ENCODE measurements around the gene UGGT2. TPM values are rescaled to one million over a fixed set of nuclear protein-coding genes. Genes with fewer than 3 reads are reported as not detected.

The UGGT2 gene
- polyA plus RNA-seq, 1 donor, result 23.1 TPM

DNA sequence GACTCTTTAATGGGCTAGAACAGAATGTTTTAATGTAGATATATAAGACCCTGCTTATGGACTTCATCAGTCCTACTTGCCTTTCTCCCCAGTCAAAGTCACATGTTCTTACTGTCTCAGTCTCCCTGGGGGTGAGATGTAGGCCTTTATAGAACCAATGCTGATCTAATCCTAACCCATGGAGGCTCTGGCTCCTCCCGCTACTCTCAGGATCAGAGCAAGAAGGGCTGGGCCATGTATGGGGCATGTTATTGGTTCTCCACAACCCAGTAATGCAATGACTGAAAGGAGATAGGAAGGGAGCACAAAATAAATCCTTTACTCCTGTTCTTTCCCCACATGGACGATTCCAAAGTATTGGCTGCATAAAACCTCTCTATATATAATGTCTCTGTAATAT, 82.3 kb downstream of the UGGT2 start:
- H3K4me1 ChIP-seq (ENCODE audit: control insufficient read depth, insufficient read depth, low read length), result no peaks in the 10 kb centered on the region
- no peaks in the 10 kb centered on the region for H3K9me3 ChIP-seq (ENCODE audit: control insufficient read depth, low read depth, low read length)
- no peak for DNase-seq
- H3K27me3 ChIP-seq (ENCODE audit: control insufficient read depth, insufficient read depth, low read length), result no peaks in the 10 kb centered on the region
- no peak overlapping the region for H3K27ac ChIP-seq (ENCODE audit: low read length)
- 100% methylated on average over 1 of the region's 2 CpGs for WGBS (ENCODE audit: insufficient coverage, low lambda C conversion rate)
- H3K36me3 ChIP-seq (ENCODE audit: control insufficient read depth, insufficient read depth, low read length), result no peaks in the 10 kb centered on the region
- no peak overlapping the region for H3K4me3 ChIP-seq (ENCODE audit: low read length)

DNA sequence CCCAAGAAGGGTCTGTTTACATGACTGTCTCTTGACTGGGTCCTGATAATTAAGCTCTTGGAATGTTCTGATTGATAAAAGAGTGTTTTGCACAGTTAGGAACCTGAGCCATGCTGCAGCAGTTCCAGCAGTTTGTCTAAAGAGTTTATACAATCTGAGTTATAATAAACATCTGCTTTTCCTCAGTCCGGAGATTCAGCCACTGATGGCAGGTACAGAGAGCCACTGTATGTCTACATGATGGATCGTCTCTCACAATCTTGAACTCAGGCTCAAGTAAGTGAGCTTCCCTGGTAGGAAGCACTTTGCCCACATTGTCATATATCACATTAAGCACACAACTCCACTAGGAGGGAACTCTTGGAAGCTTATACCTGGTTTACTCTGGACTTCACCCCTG, 84.3 kb downstream of the UGGT2 start:
- no peaks in the 10 kb centered on the region for H3K9me3 ChIP-seq (ENCODE audit: control insufficient read depth, low read depth, low read length)
- no peak overlapping the region for H3K27ac ChIP-seq (ENCODE audit: low read length)
- no peaks in the 10 kb centered on the region for H3K27me3 ChIP-seq (ENCODE audit: control insufficient read depth, insufficient read depth, low read length)
- no peak for DNase-seq
- H3K36me3 ChIP-seq (ENCODE audit: control insufficient read depth, insufficient read depth, low read length), result no peaks in the 10 kb centered on the region
- WGBS (ENCODE audit: insufficient coverage, low lambda C conversion rate), result no CpG with 5 or more reads among the region's 2 CpGs
- H3K4me3 ChIP-seq (ENCODE audit: low read length), result no peak overlapping the region
- no peaks in the 10 kb centered on the region for H3K4me1 ChIP-seq (ENCODE audit: control insufficient read depth, insufficient read depth, low read length)

DNA sequence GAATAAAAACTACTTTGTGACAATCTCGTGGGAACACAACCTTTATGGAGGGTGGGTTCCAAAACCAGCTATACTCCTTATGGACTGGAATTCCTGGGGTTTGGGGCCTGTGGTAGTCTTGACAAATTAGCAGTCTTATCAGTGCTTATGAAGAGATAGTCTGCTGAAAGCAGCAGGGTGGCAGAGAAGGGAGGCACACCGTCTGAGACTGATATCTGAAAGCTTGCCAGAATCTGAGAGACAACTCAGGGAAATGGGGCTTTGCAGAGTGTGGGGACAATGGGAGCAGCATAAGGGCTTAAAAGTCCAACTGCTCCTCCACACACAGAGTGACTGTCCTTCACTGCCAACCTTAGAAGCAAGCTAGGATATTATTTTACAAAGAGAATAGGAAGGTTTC, 95.9 kb downstream of the UGGT2 start:
- no peak for DNase-seq
- no peaks in the 10 kb centered on the region for H3K27me3 ChIP-seq (ENCODE audit: control insufficient read depth, insufficient read depth, low read length)
- H3K4me1 ChIP-seq (ENCODE audit: control insufficient read depth, insufficient read depth, low read length), result no peaks in the 10 kb centered on the region
- H3K27ac ChIP-seq (ENCODE audit: low read length), result no peak overlapping the region
- peaks cover 19% of the 10 kb centered on the region for H3K9me3 ChIP-seq (ENCODE audit: control insufficient read depth, low read depth, low read length)
- no CpG with 5 or more reads among the region's 2 CpGs for WGBS (ENCODE audit: insufficient coverage, low lambda C conversion rate)
- no peak overlapping the region for H3K4me3 ChIP-seq (ENCODE audit: low read length)
- peaks cover 2% of the 10 kb centered on the region for H3K36me3 ChIP-seq (ENCODE audit: control insufficient read depth, insufficient read depth, low read length)

DNA sequence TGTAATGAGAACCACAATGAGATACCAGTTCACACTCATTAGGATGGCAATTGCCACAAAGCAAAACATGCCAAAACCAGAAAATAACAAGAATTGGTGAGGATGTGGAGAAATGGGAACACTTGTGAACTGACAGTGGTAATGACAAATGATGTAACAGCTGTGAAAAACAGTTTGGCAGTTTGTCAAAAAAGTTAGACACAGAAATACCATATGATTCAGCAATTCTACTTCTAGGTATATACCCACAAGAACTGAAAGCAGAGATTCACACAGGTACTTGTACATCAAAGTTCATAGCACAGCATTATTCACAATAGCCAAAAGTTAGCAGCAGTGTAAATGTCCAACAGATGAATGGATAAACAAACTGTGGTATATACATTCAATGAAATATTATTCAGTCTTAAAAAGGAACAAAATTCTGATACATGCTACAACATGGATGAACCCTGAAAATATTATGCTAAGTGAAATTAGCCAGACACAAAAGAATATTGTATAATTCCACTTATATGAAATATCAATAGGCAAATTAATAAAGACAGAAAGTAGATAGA, 96.5 kb downstream of the UGGT2 start:
- H3K27ac ChIP-seq (ENCODE audit: low read length), result no peak overlapping the region
- H3K9me3 ChIP-seq (ENCODE audit: control insufficient read depth, low read depth, low read length), result peaks cover 19% of the 10 kb centered on the region
- no peaks in the 10 kb centered on the region for H3K27me3 ChIP-seq (ENCODE audit: control insufficient read depth, insufficient read depth, low read length)
- H3K36me3 ChIP-seq (ENCODE audit: control insufficient read depth, insufficient read depth, low read length), result peaks cover 2% of the 10 kb centered on the region
- no peaks in the 10 kb centered on the region for H3K4me1 ChIP-seq (ENCODE audit: control insufficient read depth, insufficient read depth, low read length)
- DNase-seq, result no peak
- H3K4me3 ChIP-seq (ENCODE audit: low read length), result no peak overlapping the region

GRCh38 chr13:95955719-95956118, 97.5 kb downstream of the UGGT2 start:
- H3K36me3 ChIP-seq (ENCODE audit: control insufficient read depth, insufficient read depth, low read length), result peaks cover 2% of the 10 kb centered on the region
- DNase-seq, result no peak
- no peaks in the 10 kb centered on the region for H3K4me1 ChIP-seq (ENCODE audit: control insufficient read depth, insufficient read depth, low read length)
- H3K9me3 ChIP-seq (ENCODE audit: control insufficient read depth, low read depth, low read length), result peaks cover 19% of the 10 kb centered on the region
- WGBS (ENCODE audit: insufficient coverage, low lambda C conversion rate), result 100% methylated on average over 2 of the region's 3 CpGs
- no peak overlapping the region for H3K4me3 ChIP-seq (ENCODE audit: low read length)
- H3K27ac ChIP-seq (ENCODE audit: low read length), result no peak overlapping the region
- H3K27me3 ChIP-seq (ENCODE audit: control insufficient read depth, insufficient read depth, low read length), result no peaks in the 10 kb centered on the region

GRCh38 chr13:95955255-95955654, 97.9 kb downstream of the UGGT2 start:
- peaks cover 2% of the 10 kb centered on the region for H3K36me3 ChIP-seq (ENCODE audit: control insufficient read depth, insufficient read depth, low read length)
- H3K27ac ChIP-seq (ENCODE audit: low read length), result no peak overlapping the region
- WGBS (ENCODE audit: insufficient coverage, low lambda C conversion rate), result no CpG with 5 or more reads among the region's 3 CpGs
- H3K27me3 ChIP-seq (ENCODE audit: control insufficient read depth, insufficient read depth, low read length), result no peaks in the 10 kb centered on the region
- peaks cover 16% of the 10 kb centered on the region for H3K9me3 ChIP-seq (ENCODE audit: control insufficient read depth, low read depth, low read length)
- no peaks in the 10 kb centered on the region for H3K4me1 ChIP-seq (ENCODE audit: control insufficient read depth, insufficient read depth, low read length)
- DNase-seq, result no peak
- H3K4me3 ChIP-seq (ENCODE audit: low read length), result no peak overlapping the region

DNA sequence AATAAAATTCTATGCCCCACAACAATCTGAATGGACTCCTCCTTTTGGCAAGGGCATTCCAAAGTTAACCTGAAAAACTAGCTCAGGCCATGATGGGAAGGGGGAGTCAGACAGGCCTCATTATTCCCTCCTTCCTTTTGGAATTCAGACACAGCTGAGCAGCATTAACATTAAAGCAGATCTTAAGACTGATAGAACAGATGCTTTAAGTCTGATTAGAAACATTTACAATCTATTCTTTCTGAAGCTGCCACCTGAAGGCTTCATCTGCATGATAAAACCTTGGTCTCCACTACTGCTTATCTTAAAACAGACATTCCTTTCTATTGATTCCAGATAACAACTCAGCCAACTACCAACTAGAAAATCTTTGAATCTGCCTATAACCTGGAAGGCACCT, 98.9 kb downstream of the UGGT2 start:
- DNase-seq, result no peak
- H3K9me3 ChIP-seq (ENCODE audit: control insufficient read depth, low read depth, low read length), result peaks cover 7% of the 10 kb centered on the region
- no peak overlapping the region for H3K27ac ChIP-seq (ENCODE audit: low read length)
- peaks cover 2% of the 10 kb centered on the region for H3K36me3 ChIP-seq (ENCODE audit: control insufficient read depth, insufficient read depth, low read length)
- H3K4me1 ChIP-seq (ENCODE audit: control insufficient read depth, insufficient read depth, low read length), result no peaks in the 10 kb centered on the region
- no peak overlapping the region for H3K4me3 ChIP-seq (ENCODE audit: low read length)
- no peaks in the 10 kb centered on the region for H3K27me3 ChIP-seq (ENCODE audit: control insufficient read depth, insufficient read depth, low read length)

GRCh38 chr13:95950103-95950502, 103.1 kb downstream of the UGGT2 start:
- Histone ChIP-seq H3K27ac (ENCODE audit: low read length) (no peak overlapping the region), H3K4me3 (ENCODE audit: low read length) (no peak overlapping the region), H3K4me1 (ENCODE audit: control insufficient read depth, insufficient read depth, low read length) (no peaks in the 10 kb centered on the region), H3K36me3 (ENCODE audit: control insufficient read depth, insufficient read depth, low read length) (peaks cover 7% of the 10 kb centered on the region), H3K9me3 (ENCODE audit: control insufficient read depth, low read depth, low read length) (no peaks in the 10 kb centered on the region), H3K27me3 (ENCODE audit: control insufficient read depth, insufficient read depth, low read length) (no peaks in the 10 kb centered on the region)
- no peak for DNase-seq
- no CpG with 5 or more reads among the region's 1 CpG for WGBS (ENCODE audit: insufficient coverage, low lambda C conversion rate)

DNA sequence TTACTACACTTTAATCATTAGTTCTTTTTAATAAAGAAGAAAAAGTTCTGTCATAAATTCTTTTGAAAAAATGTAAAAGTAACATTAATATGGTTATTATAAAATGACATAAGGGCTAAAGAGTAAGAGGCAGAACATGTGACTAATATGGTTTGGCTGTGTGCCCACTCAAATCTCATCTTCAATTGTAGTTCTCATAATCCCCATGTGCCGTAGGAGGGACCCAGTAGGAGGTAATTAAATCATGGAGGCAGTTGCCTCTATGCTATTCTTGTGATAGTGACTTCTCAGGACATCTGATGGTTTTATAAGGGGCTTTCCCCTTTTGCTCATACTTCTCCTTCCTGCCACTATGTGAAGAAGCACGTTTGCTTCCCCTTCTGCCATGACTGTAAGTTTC, 104.5 kb downstream of the UGGT2 start:
- no CpG with 5 or more reads among the region's 2 CpGs for WGBS (ENCODE audit: insufficient coverage, low lambda C conversion rate)
- DNase-seq, result no peak
- no peaks in the 10 kb centered on the region for H3K4me1 ChIP-seq (ENCODE audit: control insufficient read depth, insufficient read depth, low read length)
- no peak overlapping the region for H3K4me3 ChIP-seq (ENCODE audit: low read length)
- H3K27me3 ChIP-seq (ENCODE audit: control insufficient read depth, insufficient read depth, low read length), result no peaks in the 10 kb centered on the region
- peaks cover 7% of the 10 kb centered on the region for H3K36me3 ChIP-seq (ENCODE audit: control insufficient read depth, insufficient read depth, low read length)
- H3K27ac ChIP-seq (ENCODE audit: low read length), result no peak overlapping the region
- H3K9me3 ChIP-seq (ENCODE audit: control insufficient read depth, low read depth, low read length), result no peaks in the 10 kb centered on the region

DNA sequence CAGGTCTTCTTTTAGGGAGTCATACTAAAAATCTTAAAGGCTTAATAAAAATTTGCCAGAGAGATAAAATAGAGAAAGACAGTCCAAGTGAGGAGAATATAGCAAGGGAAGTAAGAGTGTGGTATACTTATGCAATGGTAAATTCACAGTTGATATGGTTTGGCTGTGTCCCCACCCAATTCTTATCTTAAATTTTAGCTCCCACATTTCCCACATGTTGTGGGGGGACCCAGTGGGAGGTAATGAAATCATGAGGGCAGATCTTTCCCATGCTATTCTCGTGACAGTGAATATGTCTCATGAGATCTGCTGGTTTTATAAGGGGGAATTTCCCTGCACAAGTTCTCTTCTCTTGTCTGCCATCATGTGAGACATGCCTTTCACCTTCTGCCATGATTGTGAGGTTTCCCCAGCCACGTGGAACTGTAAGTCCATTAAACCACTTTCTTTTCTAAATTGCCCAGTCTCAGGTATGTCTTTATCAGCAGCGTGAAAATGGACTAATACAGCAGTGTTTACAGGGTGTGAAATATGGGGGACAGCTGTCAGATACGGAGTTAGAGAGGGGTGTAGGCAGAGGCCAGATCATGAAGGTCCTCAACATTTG, 115.4 kb downstream of the UGGT2 start:
- no peak for DNase-seq
- no peak overlapping the region for H3K4me3 ChIP-seq (ENCODE audit: low read length)
- no peaks in the 10 kb centered on the region for H3K4me1 ChIP-seq (ENCODE audit: control insufficient read depth, insufficient read depth, low read length)
- H3K9me3 ChIP-seq (ENCODE audit: control insufficient read depth, low read depth, low read length), result peaks cover 4% of the 10 kb centered on the region
- H3K27me3 ChIP-seq (ENCODE audit: control insufficient read depth, insufficient read depth, low read length), result no peaks in the 10 kb centered on the region
- no CpG with 5 or more reads among the region's 4 CpGs for WGBS (ENCODE audit: insufficient coverage, low lambda C conversion rate)
- H3K27ac ChIP-seq (ENCODE audit: low read length), result no peak overlapping the region
- peaks cover 34% of the 10 kb centered on the region for H3K36me3 ChIP-seq (ENCODE audit: control insufficient read depth, insufficient read depth, low read length)

DNA sequence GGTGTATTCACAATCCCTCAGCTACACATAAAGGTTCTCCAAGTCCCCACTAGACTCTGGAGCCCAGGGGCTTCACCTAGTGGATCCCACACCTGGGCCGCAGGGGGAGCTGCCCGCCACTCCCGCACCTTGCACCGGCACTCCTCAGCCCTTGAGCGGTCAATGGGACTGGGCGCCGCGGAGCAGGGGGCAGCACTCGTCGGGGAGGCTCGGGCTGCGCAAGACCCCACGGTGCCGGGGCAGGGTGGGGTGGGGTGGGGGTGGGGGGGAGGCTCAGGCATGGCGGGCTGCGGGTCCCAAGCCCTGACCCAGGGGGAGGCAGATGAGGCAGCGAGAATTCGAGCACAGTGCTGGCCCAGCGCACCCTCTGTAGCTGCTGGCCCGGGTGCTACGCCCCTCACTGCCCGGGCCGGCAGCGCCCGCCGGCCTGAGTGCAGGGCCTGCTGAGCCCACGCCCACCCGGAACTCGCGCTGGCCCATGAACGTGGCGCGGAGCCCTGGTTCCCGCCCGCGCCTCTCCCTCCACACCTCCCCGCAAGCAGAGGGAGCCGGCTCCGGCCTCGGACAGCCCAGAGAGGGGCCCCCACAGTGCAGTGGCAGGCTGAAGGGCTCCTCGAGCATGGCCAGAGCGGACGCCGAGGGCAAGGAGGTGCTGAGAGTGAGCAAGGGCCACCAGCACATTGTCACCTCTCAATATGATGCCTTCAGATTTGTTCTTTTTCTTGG, 121.7 kb downstream of the UGGT2 start:
- H3K9me3 ChIP-seq (ENCODE audit: control insufficient read depth, low read depth, low read length), result peaks cover 30% of the 10 kb centered on the region
- H3K27me3 ChIP-seq (ENCODE audit: control insufficient read depth, insufficient read depth, low read length), result no peaks in the 10 kb centered on the region
- H3K36me3 ChIP-seq (ENCODE audit: control insufficient read depth, insufficient read depth, low read length), result peaks cover 27% of the 10 kb centered on the region
- H3K4me1 ChIP-seq (ENCODE audit: control insufficient read depth, insufficient read depth, low read length), result no peaks in the 10 kb centered on the region
- DNase-seq, result no peak
- no peak overlapping the region for H3K4me3 ChIP-seq (ENCODE audit: low read length)
- no CpG with 5 or more reads among the region's 44 CpGs for WGBS (ENCODE audit: insufficient coverage, low lambda C conversion rate)
- H3K27ac ChIP-seq (ENCODE audit: low read length), result no peak overlapping the region
